ENCODE results near the gene MAGEL2. TPM values are rescaled to one million over a fixed set of nuclear protein-coding genes. Genes with fewer than 3 reads are reported as not detected.

Gene MAGEL2
- total RNA-seq, 2 donors from 2014 or later: 0.56 TPM; not detected in 1

- no peak for DNase-seq (ENCODE audit: low spot score)
Measured at GRCh38 chr15:23648920-23649515, 1.4 kb upstream of the MAGEL2 start.

GRCh38 chr15:23647001-23647295 is 719 bp downstream of the MAGEL2 start:
- H3K27ac ChIP-seq: no peak overlapping the region
- no peak overlapping the region for H3K4me3 ChIP-seq
- H3K4me1 ChIP-seq (ENCODE audit: control insufficient read depth in 1 of 2, low read depth in 2 of 2): peaks cover 0 to 5% of the 10 kb centered on the region in 2 donors
- DNase-seq (ENCODE audit: low spot score) (no peak), ATAC-seq (ENCODE audit: insufficient number of reproducible peaks, low FRiP score, low read depth) (no peak)
- H3K27me3 ChIP-seq (replicated peaks; ENCODE audit: insufficient read depth): no peaks in the 10 kb centered on the region
- no peaks in the 10 kb centered on the region for H3K9me3 ChIP-seq
- no peaks in the 10 kb centered on the region for H3K36me3 ChIP-seq
- TF ChIP-seq CTCF (IDR thresholded peaks at IDR 0.05): no peak

More at GRCh38 chr15:23648920-23649515, 1.4 kb upstream of the MAGEL2 start:
- no peaks in the 10 kb centered on the region for H3K9me3 ChIP-seq
- ATAC-seq (ENCODE audit: insufficient number of reproducible peaks, low FRiP score, low read depth): no peak
- H3K4me1 ChIP-seq (ENCODE audit: control insufficient read depth in 1 of 2, low read depth in 2 of 2): peaks cover 0 to 5% of the 10 kb centered on the region in 2 donors
- no peaks in the 10 kb centered on the region for H3K27me3 ChIP-seq (replicated peaks; ENCODE audit: insufficient read depth)
- H3K4me3 ChIP-seq: no peak overlapping the region
- H3K27ac ChIP-seq: no peak overlapping the region
- H3K36me3 ChIP-seq: no peaks in the 10 kb centered on the region
- peak; percentile 27 for TF ChIP-seq CTCF (IDR thresholded peaks at IDR 0.05)

GRCh38 chr15:23646165-23647000 is 1.3 kb downstream of the MAGEL2 start:
- Histone ChIP-seq H3K4me1 (ENCODE audit: control insufficient read depth in 1 of 2, low read depth in 2 of 2) (peaks cover 0 to 5% of the 10 kb centered on the region in 2 donors), H3K9me3 (no peaks in the 10 kb centered on the region), H3K4me3 (no peak overlapping the region), H3K36me3 (no peaks in the 10 kb centered on the region), H3K27me3 (replicated peaks; ENCODE audit: insufficient read depth) (no peaks in the 10 kb centered on the region), H3K27ac (no peak overlapping the region)
- no peak for ATAC-seq (ENCODE audit: insufficient number of reproducible peaks, low FRiP score, low read depth)
- DNase-seq (ENCODE audit: low spot score): no peak
- no peak for TF ChIP-seq CTCF (IDR thresholded peaks at IDR 0.05)

GRCh38 chr15:23645371-23646164 is 2.1 kb downstream of the MAGEL2 start:
- ATAC-seq (ENCODE audit: insufficient number of reproducible peaks, low FRiP score, low read depth) (no peak), DNase-seq (ENCODE audit: low spot score) (no peak)
- Histone ChIP-seq H3K4me3 (no peak overlapping the region), H3K27me3 (replicated peaks; ENCODE audit: insufficient read depth) (no peaks in the 10 kb centered on the region), H3K36me3 (no peaks in the 10 kb centered on the region), H3K9me3 (no peaks in the 10 kb centered on the region), H3K4me1 (ENCODE audit: control insufficient read depth in 1 of 2, low read depth in 2 of 2) (peaks cover 0 to 5% of the 10 kb centered on the region in 2 donors), H3K27ac (no peak overlapping the region)
- TF ChIP-seq CTCF (IDR thresholded peaks at IDR 0.05): no peak

- Histone ChIP-seq H3K4me1 (ENCODE audit: control insufficient read depth in 1 of 2, low read depth in 2 of 2) (peaks cover 0 to 5% of the 10 kb centered on the region in 2 donors), H3K36me3 (no peaks in the 10 kb centered on the region), H3K27me3 (replicated peaks; ENCODE audit: insufficient read depth) (no peaks in the 10 kb centered on the region), H3K4me3 (no peak overlapping the region), H3K9me3 (no peaks in the 10 kb centered on the region), H3K27ac (no peak overlapping the region)
- ATAC-seq (ENCODE audit: insufficient number of reproducible peaks, low FRiP score, low read depth) (no peak), DNase-seq (ENCODE audit: low spot score) (no peak)
- TF ChIP-seq CTCF (IDR thresholded peaks at IDR 0.05): no peak
Measured at GRCh38 chr15:23644829-23645228, 2.8 kb downstream of the MAGEL2 start.
